Natural killer cell (primary cell): ENCODE data around the gene ZNF418. TPM values are rescaled to one million over a fixed set of nuclear protein-coding genes. Genes with fewer than 3 reads are reported as not detected.
"Not testable (repeated sequence)": the region's sequence is repeated elsewhere in the genome, so short reads cannot be mapped to it uniquely, and the experiment has no call there.

Source experiments
- ATAC-seq, 3 donors: fragments of 150-1000 bp in 2 of 3; fragments of 200-7000 bp in 1 of 3; cut with Tn5 transposase; 1 replicate in 1 of 3; 2 replicates in 2 of 3; pipeline ENCODE4 v1.10.0; 2021; ENCODE audit warnings: mild to moderate bottlenecking in 2 of 3, moderate library complexity in 2 of 3
- DNase-seq, 2 donors: peaks; one replicate each; pipeline versions ENCODE4 v3.0.0 to v3.0.0-alpha.2; 2013 to 2021; ENCODE audit warnings: mixed read lengths in 1 of 2
- H3K27ac ChIP-seq: one replicate; pipeline ENCODE4 v1.5.1; 2013; ENCODE audit warnings: mild to moderate bottlenecking, low read length
- H3K27me3 ChIP-seq: one replicate; pipeline ENCODE4 v1.6.1; 2013; ENCODE audit warnings: low read length; ENCODE audit not compliant: control insufficient read depth, insufficient read depth
- H3K36me3 ChIP-seq: one replicate; pipeline ENCODE4 v1.6.1; 2013; ENCODE audit warnings: low read length; ENCODE audit not compliant: control insufficient read depth, insufficient read depth
- H3K4me1 ChIP-seq: one replicate; pipeline ENCODE4 v1.6.1; 2013; ENCODE audit warnings: low read length; ENCODE audit not compliant: control insufficient read depth, insufficient read depth
- H3K4me3 ChIP-seq: one replicate; pipeline ENCODE4 v1.5.1; 2013; ENCODE audit warnings: low read length
- H3K9me3 ChIP-seq: one replicate; pipeline ENCODE4 v1.6.1; 2013; ENCODE audit warnings: low read length; ENCODE audit not compliant: control insufficient read depth, insufficient read depth
- H3K27ac Mint-ChIP-seq, 2 donors: one replicate each; pipeline ENCODE4 v1.8.0; 2022; ENCODE audit warnings: mild to moderate bottlenecking in 2 of 2, mixed read lengths in 2 of 2, moderate library complexity in 1 of 2
- H3K27me3 Mint-ChIP-seq, 2 donors: one replicate each; pipeline ENCODE4 v1.8.0; 2022; ENCODE audit warnings: low read depth in 2 of 2, mixed read lengths in 2 of 2
- H3K36me3 Mint-ChIP-seq: one replicate; pipeline ENCODE4 v1.8.0; 2022; ENCODE audit warnings: mixed read lengths
- H3K4me1 Mint-ChIP-seq, 2 donors: one replicate each; pipeline ENCODE4 v1.8.0; 2022; ENCODE audit warnings: mixed read lengths in 2 of 2
- H3K4me3 Mint-ChIP-seq: one replicate; pipeline ENCODE4 v1.8.0; 2022; ENCODE audit warnings: mild to moderate bottlenecking, moderate library complexity, mixed read lengths
- H3K9me3 Mint-ChIP-seq, 2 donors: one replicate each; pipeline ENCODE4 v1.8.0; 2022; ENCODE audit warnings: mixed read lengths in 2 of 2
- CTCF ChIP-seq: fragments of 200-600 bp; IDR thresholded peaks from one replicate; pipeline ENCODE4 v1.8.0; 2022; ENCODE audit warnings: antibody characterized with exemption
- whole genome bisulfite sequencing: methylation state at CpG from one replicate; pipeline ENCODE4 v1.1.7; 2013; ENCODE audit warnings: missing lambda C conversion rate; ENCODE audit not compliant: insufficient coverage; 5-methylcytosine and 5-hydroxymethylcytosine counted together
- intact Hi-C: fragments of 100-400 bp; cut with micrococcal nuclease; formaldehyde crosslinking; loops from one replicate; pipeline ENCODE4 v1.14.2; 2022
- total RNA-seq, 4 donors: library from RNA; stranded (reverse); fragments of 120-200 nt in 1 of 4; gene quantifications; one replicate each; pipeline versions ENCODE4 v1.2.3 to v1.2.4, GENCODE V29; 2013 to 2022

ZNF418 gene
- total RNA-seq, 3 donors from 2014 or later (not counting 1 experiment from before 2014, with no cell fraction given), result 4.3 to 13.3 (median 6.2) TPM

DNA sequence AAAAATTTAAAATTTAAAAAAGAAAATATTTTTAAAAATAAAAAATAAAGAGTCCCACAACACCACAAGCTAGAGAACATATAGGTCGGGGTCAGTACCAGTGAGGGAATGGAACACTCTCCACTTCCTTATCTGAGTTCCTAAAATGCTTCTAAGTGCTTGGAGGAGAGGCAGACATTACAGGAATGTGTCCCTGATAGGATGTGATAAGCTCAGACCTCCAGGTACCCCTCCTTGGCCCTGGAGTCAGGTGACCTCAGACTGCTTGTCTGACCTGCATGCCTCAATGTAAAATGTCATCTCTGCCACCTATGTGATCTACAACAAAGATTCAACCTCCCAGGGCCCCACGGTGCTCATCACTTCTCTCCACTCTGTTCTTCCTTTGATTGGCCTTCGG is 49.2 kb downstream of the ZNF418 start:
- Histone ChIP-seq H3K36me3 (peaks cover 2% of the 10 kb centered on the region), H3K27me3 (no peaks in the 10 kb centered on the region), H3K9me3 (peaks cover 8% of the 10 kb centered on the region), H3K27ac (no peak overlapping the region), H3K4me3 (no peak overlapping the region), H3K4me1 (peaks cover 21% of the 10 kb centered on the region)
- Mint-ChIP-seq H3K4me1 (peaks cover 22 to 28% of the 10 kb centered on the region in 2 donors), H3K4me3 (no peak overlapping the region), H3K27me3 (no peaks in the 10 kb centered on the region), H3K36me3 (peaks cover 11% of the 10 kb centered on the region), H3K27ac (no peak overlapping the region), H3K9me3 (no peaks in the 10 kb centered on the region)
- 93% methylated on average over 2 of the region's 3 CpGs for WGBS
- ATAC-seq (no peak), DNase-seq (no peak)
- intact Hi-C loops, result no loop called here
- TF ChIP-seq CTCF, result no peak

GRCh38 chr19:57873883-57874799 is 61.1 kb downstream of the ZNF418 start:
- DNase-seq, intact Hi-C loops, ATAC-seq, H3K4me3 Mint-ChIP-seq, H3K27ac Mint-ChIP-seq, H3K4me1 Mint-ChIP-seq, H3K27me3 Mint-ChIP-seq, H3K4me3 ChIP-seq, H3K4me1 ChIP-seq, H3K27ac ChIP-seq, H3K27me3 ChIP-seq: not testable (repeated sequence)
- Histone ChIP-seq H3K9me3 (peaks cover 60% of the 10 kb centered on the region), H3K36me3 (peaks cover 13% of the 10 kb centered on the region)
- WGBS, result 97% methylated on average over 6 of the region's 8 CpGs
- Mint-ChIP-seq H3K9me3 (peaks cover 9 to 11% of the 10 kb centered on the region in 2 donors), H3K36me3 (peaks cover 54% of the 10 kb centered on the region)

DNA sequence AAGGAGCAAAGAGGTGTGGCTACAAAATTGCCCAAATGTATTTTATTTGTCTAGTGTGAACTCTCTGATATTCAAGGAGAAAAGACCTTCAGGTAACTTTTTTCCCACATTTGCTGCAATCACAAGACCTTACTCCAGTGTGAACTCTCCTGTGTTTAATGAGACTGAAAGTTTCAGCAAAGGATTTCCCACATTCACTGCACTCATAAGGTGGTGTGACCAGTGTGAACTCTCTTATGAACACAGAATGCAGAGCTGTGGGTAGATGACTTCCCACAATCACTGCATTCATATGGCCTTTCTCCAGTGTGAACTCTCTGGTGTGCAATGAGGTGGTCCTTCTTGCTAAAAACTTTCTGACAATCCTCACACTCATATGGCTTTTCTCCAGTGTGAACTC is 62.8 kb downstream of the ZNF418 start:
- ATAC-seq, result no peak
- H3K36me3 Mint-ChIP-seq, result peaks cover 43% of the 10 kb centered on the region

More for the DNA sequence above, 62.8 kb downstream of the ZNF418 start:
- Mint-ChIP-seq H3K27ac (no peak overlapping the region), H3K9me3 (peaks cover 7 to 11% of the 10 kb centered on the region in 2 donors), H3K4me1 (peaks cover 0 to 4% of the 10 kb centered on the region in 2 donors), H3K4me3 (no peak overlapping the region), H3K27me3 (no peaks in the 10 kb centered on the region)
- intact Hi-C loops, result no loop called here
- H3K27me3 ChIP-seq, result no peaks in the 10 kb centered on the region
- DNase-seq, result no peak
- H3K4me1 ChIP-seq, result no peaks in the 10 kb centered on the region
- TF ChIP-seq CTCF, result no peak
- H3K36me3 ChIP-seq, result peaks cover 16% of the 10 kb centered on the region
- no peak overlapping the region for H3K4me3 ChIP-seq
- peaks cover 67% of the 10 kb centered on the region for H3K9me3 ChIP-seq
- no peak overlapping the region for H3K27ac ChIP-seq

Other genes starting within 250 kb of the ZNF418 start
- 10 to 100 TPM in 1 of 3 donors, 1 to 10 TPM in 2; 4.2 to 21.6 (median 9.5) TPM for gene ZNF154, start 226.2 kb downstream of the ZNF418 start, total RNA-seq
- gene ZNF671, start 207.8 kb downstream of the ZNF418 start, total RNA-seq, result 10 to 100 TPM; 11.1 to 12.9 (median 11.9) TPM
- gene ZNF776, start 188.6 kb downstream of the ZNF418 start, total RNA-seq, result 10 to 100 TPM; 10.5 to 19.2 (median 18.7) TPM
- gene ZNF586, start 165.7 kb downstream of the ZNF418 start, total RNA-seq, result 10 to 100 TPM; 24.0 to 33.3 (median 28.2) TPM
- 10 to 100 TPM; 13.0 to 14.5 (median 14.3) TPM for gene ZNF552, start 120.5 kb downstream of the ZNF418 start, total RNA-seq
- gene ZNF587B, start 105.1 kb downstream of the ZNF418 start, total RNA-seq, result 10 to 100 TPM; 23.4 to 25.7 (median 23.9) TPM
- gene ZNF587, start 85.5 kb downstream of the ZNF418 start, total RNA-seq, result 10 to 100 TPM; 54.9 to 58.9 (median 55.1) TPM
- gene ZNF814, start 46.4 kb downstream of the ZNF418 start, total RNA-seq, result 10 to 100 TPM; 25.2 to 51.2 (median 38.3) TPM
- gene ZNF417, start 18.8 kb downstream of the ZNF418 start, total RNA-seq, result 10 to 100 TPM; 32.1 to 46.7 (median 36.4) TPM
- 10 to 100 TPM; 17.7 to 31.2 (median 27.2) TPM for gene ZNF256, start 12.3 kb upstream of the ZNF418 start, total RNA-seq
- under 1 TPM; 0.55 to 0.99 (median 0.70) TPM for gene C19orf18, start 39.1 kb upstream of the ZNF418 start, total RNA-seq
- 10 to 100 TPM in 2 of 3 donors, 1 to 10 TPM in 1; 8.9 to 13.5 (median 12.5) TPM for gene ZNF606, start 67.4 kb upstream of the ZNF418 start, total RNA-seq
- not detected for gene ZSCAN1, start 98.6 kb upstream of the ZNF418 start, total RNA-seq
- 1 to 10 TPM; 1.6 to 4.3 (median 4.3) TPM for gene ZNF135, start 123.9 kb upstream of the ZNF418 start, total RNA-seq
- 10 to 100 TPM; 29.9 to 42.7 (median 35.9) TPM for gene ZSCAN18, start 162.8 kb upstream of the ZNF418 start, total RNA-seq
- gene ZNF329, start 215.4 kb upstream of the ZNF418 start, total RNA-seq, result 10 to 100 TPM; 13.0 to 14.9 (median 14.4) TPM
- gene ZNF274, start 247.7 kb upstream of the ZNF418 start, total RNA-seq, result 10 to 100 TPM; 25.5 to 33.0 (median 30.1) TPM